Embryonic facial prominence (tissue), 1 donor: ENCODE results near the gene MTERF1.
A peak's percentile ranks its signal among the peaks of the same experiment; 100 is the strongest.
"Not testable (repeated sequence)": the region's sequence is repeated elsewhere in the genome, so short reads cannot be mapped to it uniquely, and the experiment has no call there.

Source experiments
- DNase-seq: peaks from one replicate; pipeline ENCODE4 v3.0.0-alpha.2; 2016; ENCODE audit errors: extremely low spot score

MTERF1 gene, protein sequence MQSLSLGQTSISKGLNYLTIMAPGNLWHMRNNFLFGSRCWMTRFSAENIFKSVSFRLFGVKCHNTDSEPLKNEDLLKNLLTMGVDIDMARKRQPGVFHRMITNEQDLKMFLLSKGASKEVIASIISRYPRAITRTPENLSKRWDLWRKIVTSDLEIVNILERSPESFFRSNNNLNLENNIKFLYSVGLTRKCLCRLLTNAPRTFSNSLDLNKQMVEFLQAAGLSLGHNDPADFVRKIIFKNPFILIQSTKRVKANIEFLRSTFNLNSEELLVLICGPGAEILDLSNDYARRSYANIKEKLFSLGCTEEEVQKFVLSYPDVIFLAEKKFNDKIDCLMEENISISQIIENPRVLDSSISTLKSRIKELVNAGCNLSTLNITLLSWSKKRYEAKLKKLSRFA

DNA sequence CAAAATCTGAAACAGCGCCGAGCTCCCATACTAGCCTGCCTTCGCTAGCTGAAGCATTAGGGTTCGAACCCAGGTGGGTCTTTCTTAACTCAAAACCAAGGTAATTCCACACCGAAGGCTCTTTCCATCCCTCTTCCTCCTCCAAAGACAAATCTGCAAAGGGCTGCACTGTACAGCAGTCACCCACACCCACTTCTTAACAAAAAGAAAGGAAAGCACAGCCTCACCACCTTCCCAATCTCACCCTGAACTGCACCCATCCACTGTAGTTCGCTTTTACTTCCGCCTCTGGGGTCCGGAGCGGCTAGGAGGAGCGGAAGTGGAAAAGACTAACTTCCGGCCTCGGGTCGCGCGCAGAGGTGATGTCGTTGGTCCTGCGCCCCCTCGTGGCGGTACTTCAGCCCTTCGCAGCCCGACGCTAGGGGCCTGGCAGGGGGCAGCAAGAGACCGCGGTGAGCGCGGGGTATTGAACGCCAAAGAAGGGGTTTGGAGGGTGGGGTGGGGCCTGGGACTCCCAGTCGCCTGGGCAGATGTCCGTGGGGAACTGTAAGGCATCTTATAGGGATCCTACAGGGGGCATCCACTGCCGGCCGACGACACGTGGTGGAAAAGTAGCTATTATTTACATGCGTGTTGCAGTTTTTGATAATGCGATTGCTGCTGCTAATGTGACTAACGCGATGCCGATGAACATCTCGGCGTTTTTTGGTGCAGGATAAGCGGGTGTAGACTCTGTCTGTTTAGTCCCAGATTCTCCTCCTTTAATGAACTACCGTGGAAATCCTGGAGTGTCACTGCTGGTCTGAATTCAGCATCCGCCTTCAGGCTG, at the start of gene MTERF1:
TSS of gene MTERF1 (minus strand) at position 290 of the 829 bp plus-strand sequence. CDS start 619 bp downstream, outside the sequence.
- DNase-seq: peak; percentile 87

- DNase-seq: no peak
Measured at GRCh38 chr7:91929463-91929862, 49.0 kb upstream of the MTERF1 start.

GRCh38 chr7:91927912-91928311, 47.4 kb upstream of the MTERF1 start:
- no peak for DNase-seq

GRCh38 chr7:91922857-91923256, 42.4 kb upstream of the MTERF1 start:
- no peak for DNase-seq

DNA sequence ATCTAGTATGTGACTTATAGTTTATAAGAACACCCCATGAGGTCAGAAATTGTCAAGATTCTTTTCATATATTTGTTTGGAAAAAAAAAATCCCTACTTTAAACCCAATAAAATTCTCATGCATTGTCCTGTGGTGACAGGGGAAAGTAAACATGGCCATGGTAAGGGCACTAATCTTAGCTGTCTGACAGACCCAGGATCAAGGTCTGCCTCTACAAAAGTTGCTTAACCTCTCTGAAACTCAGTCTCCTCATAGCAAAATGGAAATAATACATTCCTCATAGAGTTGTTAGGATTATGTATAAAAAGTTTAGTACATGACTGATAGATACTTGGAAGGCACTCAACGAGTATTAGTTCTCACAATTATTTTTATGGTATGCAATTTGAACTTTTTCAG, 37.9 kb upstream of the MTERF1 start:
- no peak for DNase-seq

DNA sequence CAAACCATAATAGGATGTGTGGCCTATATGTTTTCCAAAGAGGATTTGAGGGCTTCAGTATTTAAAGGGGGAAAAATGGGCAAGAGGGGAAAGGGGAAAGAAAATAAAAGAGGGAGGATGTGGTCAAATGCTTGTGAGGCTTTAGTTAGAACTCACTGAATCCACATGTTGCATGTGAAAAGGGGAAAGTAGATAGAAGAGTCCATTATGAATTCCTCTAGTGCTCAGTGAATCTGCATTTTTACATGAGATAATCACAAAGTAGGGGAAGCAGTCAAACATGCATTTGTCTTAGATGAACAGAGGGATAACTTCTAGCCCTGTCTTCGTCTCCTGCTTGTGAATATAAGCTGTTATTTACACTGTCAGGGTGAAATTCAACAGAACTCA, 35.5 kb upstream of the MTERF1 start:
- DNase-seq: no peak

- no peak for DNase-seq
Measured at GRCh38 chr7:91915401-91916050, 35.0 kb upstream of the MTERF1 start.

- no peak for DNase-seq
Measured at GRCh38 chr7:91913612-91914011, 33.1 kb upstream of the MTERF1 start.

DNA sequence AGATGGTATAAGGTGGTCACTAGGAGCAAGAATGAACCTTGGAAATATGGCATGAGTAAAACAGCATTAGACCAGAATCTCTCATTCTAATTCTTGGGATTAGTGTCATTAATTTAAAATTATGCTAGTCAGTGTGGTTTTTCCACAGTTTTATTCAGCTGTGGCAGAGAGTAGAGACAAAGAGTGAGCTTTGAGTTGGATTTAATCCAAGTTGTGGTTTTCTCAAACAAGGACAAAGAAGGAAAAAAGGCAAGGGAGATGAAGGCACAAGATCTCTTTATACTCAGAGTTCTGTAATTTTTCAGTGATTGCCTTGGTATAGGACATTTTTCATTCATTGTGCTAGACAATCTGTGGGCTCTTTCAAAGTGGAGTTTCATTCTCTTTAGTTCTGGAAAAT, 32.0 kb upstream of the MTERF1 start:
- no peak for DNase-seq

DNA sequence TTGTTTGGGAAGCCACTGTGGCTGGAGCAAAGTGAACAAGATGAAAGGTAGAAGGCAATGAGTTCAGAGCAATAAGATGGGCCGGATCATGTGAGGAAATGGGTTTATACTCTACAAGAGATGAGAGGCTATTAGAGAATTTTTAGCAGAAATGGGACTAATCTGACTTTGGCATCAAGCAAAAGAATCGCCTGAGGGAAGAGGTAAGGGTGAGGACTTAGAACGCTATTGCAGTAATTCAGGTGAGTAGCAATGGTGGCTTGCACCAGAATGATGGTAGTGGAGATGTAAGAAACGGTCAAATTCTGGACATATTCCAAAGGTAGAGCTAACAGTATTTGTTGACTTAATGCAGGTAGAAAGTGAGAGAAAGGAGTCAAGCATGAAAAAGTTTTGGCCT, 30.6 kb upstream of the MTERF1 start:
- DNase-seq: no peak

- no peak for DNase-seq
Measured at GRCh38 chr7:91910171-91910570, 29.7 kb upstream of the MTERF1 start.

DNA sequence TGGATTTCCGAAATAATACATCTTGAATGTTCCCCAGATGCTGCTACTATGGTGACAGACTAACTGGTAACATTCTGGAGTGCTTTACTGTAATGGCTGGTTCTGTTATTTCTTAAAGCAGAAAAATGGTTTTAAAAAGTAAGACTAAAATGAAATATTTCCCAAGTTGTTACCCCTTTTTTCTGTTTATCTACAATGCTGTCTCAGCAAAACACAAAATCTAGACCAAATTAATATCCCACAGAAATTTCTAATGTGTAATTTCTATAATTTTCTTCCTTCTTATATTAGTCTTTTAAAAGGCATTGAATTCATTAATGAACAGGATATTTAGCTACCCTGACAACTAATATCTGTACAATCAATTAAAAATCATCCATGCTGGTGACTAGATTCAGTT, 19.1 kb upstream of the MTERF1 start:
- no peak for DNase-seq

GRCh38 chr7:91898240-91898992, 17.9 kb upstream of the MTERF1 start:
- no peak for DNase-seq

GRCh38 chr7:91894781-91895480, 14.4 kb upstream of the MTERF1 start:
- no peak for DNase-seq

DNA sequence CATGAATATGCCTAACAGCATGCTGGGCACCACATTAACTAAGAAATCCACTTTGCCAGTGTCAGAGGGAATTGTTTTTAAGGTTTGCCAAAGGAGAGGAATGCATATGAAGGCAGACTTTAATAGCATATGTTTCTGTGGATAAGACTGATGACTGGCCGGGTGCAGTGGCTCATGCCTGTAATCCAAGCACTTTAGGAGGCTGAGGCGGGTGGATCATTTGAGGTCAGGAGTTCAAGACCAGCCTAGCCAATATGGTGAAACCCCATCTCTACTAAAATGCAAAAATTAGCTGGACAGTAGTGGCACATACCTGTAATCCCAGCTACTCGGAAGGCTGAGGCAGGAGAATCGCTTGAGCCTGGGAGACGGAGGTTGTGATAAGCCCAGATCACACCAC, 13.2 kb upstream of the MTERF1 start:
- not testable (repeated sequence) for DNase-seq

DNA sequence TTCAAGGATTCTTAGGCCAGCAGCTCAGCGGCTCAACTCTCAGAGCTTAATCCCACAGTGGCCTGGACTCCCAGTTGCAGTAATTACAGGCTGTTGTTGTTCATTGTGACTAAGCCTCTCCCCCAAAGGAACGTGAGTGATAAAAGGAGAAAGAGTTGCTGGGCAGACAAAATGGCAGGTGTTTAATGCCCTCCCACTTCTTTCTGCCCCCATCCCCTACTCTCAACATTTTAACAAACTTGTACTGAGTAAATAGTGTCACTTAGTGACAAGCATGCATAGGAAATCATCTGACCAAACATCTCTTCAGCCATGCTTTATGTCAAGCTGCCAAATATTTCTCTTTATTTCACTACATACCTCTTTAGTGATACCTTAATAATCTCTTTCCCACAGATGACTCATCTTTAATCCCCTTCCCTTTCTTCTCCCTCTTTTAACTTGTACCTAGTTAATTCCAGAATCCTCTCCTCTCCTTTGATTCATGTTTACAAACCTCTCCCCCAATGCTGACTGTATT, 12.4 kb upstream of the MTERF1 start:
- no peak for DNase-seq

DNA sequence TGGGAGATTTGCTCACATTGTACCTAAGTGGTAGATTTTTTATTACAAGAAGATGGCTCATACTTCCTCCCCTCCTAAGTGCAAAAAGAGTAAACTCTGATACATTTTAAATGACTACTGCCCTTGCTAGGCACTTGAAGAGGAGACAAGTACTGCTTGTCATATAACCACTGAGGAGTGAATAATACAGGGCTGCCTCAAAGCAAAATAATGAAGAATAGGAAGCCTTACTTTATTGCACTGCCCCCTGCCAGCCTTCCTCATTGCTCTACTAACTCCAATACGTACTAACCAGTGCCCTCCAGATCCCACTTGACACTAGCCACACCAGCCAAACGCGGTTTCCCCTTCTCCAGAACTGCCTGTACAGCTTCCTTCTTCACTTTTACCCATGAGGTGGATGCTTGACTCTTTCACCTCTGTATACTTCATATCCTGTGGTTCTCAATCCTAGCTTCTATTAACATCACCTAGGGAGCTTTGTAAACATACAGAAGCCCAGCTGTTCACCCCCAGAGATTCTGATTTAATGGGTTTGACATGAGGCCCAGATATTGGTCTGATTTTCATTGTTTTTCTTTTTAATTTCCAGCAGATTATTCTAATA, 11.7 kb upstream of the MTERF1 start:
- no peak for DNase-seq

GRCh38 chr7:91888271-91889175, 8.0 kb upstream of the MTERF1 start:
- DNase-seq: not testable (repeated sequence)
